A673 (cell line): Measurements from ENCODE around the gene ACSM3. TPM values are rescaled to one million over a fixed set of nuclear protein-coding genes. Genes with fewer than 3 reads are reported as not detected.

Experiments
- BruUV-seq: library from RNA; stranded (reverse); fragments of 400-500 nt; replicated peaks from 2 replicates; lab custom pipeline; 2021; lab: Mats Ljungman, UMichigan
- CTCF ChIA-PET: fragments of 300-600 bp; sonication (Branson Sonifier 250); formaldehyde crosslinking; loops from one replicate; lab custom pipeline; 2022; ENCODE audit warnings: antibody characterized with exemption; lab: Charles Lee
- POLR2A ChIA-PET: fragments of 300-600 bp; sonication (Branson Sonifier 250); formaldehyde crosslinking; loops from one replicate; lab custom pipeline; 2022; ENCODE audit warnings: antibody characterized with exemption; ENCODE audit not compliant: low non-redundant PET; lab: Charles Lee
- DNase-seq: peaks from one replicate; pipeline ENCODE4 v3.0.0-alpha.2; 2015; ENCODE audit warnings: low spot score
- H3K27ac ChIP-seq: fragments of 200-600 bp; sonication (generic); 2 replicates; pipeline ENCODE4 v1.5.1; 2016; ENCODE audit warnings: mixed run types, low read depth, mild to moderate bottlenecking, mixed read lengths, antibody characterized with exemption, low read length; ENCODE audit not compliant: poor library complexity, severe bottlenecking
- H3K27me3 ChIP-seq: fragments of 200-600 bp; sonication (generic); replicated peaks from 2 replicates; pipeline ENCODE4 v1.6.1; 2017; ENCODE audit warnings: mixed run types, low read depth, mild to moderate bottlenecking, mixed read lengths, antibody characterized with exemption, low read length; ENCODE audit not compliant: insufficient read depth, poor library complexity
- H3K36me3 ChIP-seq: fragments of 200-600 bp; sonication (generic); 2 replicates; pipeline ENCODE4 v1.6.1; 2016; ENCODE audit warnings: mixed run types, mild to moderate bottlenecking, mixed read lengths, antibody characterized with exemption, low read length; ENCODE audit not compliant: insufficient read depth, poor library complexity, severe bottlenecking
- H3K4me1 ChIP-seq: fragments of 200-600 bp; sonication (generic); 2 replicates; pipeline ENCODE4 v1.6.1; 2017; ENCODE audit warnings: mixed run types, mild to moderate bottlenecking, mixed read lengths, antibody characterized with exemption, low read length; ENCODE audit not compliant: insufficient read depth, poor library complexity, severe bottlenecking
- H3K4me3 ChIP-seq: fragments of 200-600 bp; sonication (generic); 2 replicates; pipeline ENCODE4 v1.5.1; 2016; ENCODE audit warnings: low read depth, mixed run types, mild to moderate bottlenecking, mixed read lengths, low read length; ENCODE audit not compliant: poor library complexity, severe bottlenecking
- H3K9me3 ChIP-seq: fragments of 200-600 bp; sonication (generic); 2 replicates; pipeline ENCODE4 v1.6.1; 2016; ENCODE audit warnings: mixed run types, low read depth, mild to moderate bottlenecking, mixed read lengths, antibody characterized with exemption, low read length; ENCODE audit not compliant: poor library complexity, severe bottlenecking
- EZH2 ChIP-seq: fragments of 200-600 bp; sonication (generic); IDR thresholded peaks from 2 replicates; pipeline ENCODE4 v1.6.1; 2017; ENCODE audit warnings: borderline replicate concordance, low read depth, mild to moderate bottlenecking, mixed read lengths, antibody characterized with exemption, low read length; ENCODE audit not compliant: poor library complexity, severe bottlenecking
- intact Hi-C: fragments of 100-400 bp; cut with micrococcal nuclease; formaldehyde crosslinking; loops from one replicate; pipeline ENCODE4 v1.10.0; 2022; ENCODE audit not compliant: unreplicated experiment
- total RNA-seq: library from RNA; stranded (reverse); gene quantifications from 2 replicates; pipeline ENCODE4 v1.2.3, GENCODE V29; 2021
- TF ChIP-seq, protein P1 (sequence below): fragments of 300-800, 200-600 bp; sonication (generic); conservative IDR thresholded peaks from 2 replicates; pipeline ENCODE4 v1.5.1; 2017; ENCODE audit warnings: low read depth, mild to moderate bottlenecking, antibody characterized with exemption, low read length, moderate library complexity, mixed read lengths

The ACSM3 gene
- total RNA-seq, 1 experiment from 2014 or later = not detected

DNA sequence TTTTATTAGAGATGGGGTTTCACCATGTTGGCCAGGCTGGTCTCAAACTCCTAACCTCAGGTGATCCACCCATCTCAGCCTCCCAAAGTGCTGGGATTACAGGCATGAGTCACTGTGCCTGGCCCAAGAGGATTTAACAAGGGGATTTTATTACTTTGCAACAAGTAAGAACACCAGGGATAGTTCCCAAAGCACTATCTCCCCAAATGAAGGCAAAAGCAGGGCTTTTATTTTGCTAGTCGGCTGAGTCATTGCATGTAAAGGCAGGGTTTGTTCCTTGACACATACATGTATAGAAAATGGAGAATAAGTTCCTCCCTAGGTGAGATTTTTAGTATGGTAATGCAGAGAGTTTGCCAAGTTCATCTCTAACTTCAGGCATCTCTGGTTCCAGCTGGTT lies 66.6 kb downstream of the ACSM3 start:
- BruUV-seq = no TSS peak
- Histone ChIP-seq H3K36me3 (peaks cover 30% of the 10 kb centered on the region), H3K4me1 (no peaks in the 10 kb centered on the region), H3K27ac (no peak overlapping the region), H3K27me3 (no peaks in the 10 kb centered on the region), H3K4me3 (no peak overlapping the region), H3K9me3 (no peaks in the 10 kb centered on the region)
- ChIA-PET CTCF (no interaction called here), POLR2A (no interaction called here)
- no peak for DNase-seq
- TF ChIP-seq, protein P1, sequence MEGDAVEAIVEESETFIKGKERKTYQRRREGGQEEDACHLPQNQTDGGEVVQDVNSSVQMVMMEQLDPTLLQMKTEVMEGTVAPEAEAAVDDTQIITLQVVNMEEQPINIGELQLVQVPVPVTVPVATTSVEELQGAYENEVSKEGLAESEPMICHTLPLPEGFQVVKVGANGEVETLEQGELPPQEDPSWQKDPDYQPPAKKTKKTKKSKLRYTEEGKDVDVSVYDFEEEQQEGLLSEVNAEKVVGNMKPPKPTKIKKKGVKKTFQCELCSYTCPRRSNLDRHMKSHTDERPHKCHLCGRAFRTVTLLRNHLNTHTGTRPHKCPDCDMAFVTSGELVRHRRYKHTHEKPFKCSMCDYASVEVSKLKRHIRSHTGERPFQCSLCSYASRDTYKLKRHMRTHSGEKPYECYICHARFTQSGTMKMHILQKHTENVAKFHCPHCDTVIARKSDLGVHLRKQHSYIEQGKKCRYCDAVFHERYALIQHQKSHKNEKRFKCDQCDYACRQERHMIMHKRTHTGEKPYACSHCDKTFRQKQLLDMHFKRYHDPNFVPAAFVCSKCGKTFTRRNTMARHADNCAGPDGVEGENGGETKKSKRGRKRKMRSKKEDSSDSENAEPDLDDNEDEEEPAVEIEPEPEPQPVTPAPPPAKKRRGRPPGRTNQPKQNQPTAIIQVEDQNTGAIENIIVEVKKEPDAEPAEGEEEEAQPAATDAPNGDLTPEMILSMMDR = no peak
- TF ChIP-seq EZH2 = no peak
- intact Hi-C loops = no loop called here

DNA sequence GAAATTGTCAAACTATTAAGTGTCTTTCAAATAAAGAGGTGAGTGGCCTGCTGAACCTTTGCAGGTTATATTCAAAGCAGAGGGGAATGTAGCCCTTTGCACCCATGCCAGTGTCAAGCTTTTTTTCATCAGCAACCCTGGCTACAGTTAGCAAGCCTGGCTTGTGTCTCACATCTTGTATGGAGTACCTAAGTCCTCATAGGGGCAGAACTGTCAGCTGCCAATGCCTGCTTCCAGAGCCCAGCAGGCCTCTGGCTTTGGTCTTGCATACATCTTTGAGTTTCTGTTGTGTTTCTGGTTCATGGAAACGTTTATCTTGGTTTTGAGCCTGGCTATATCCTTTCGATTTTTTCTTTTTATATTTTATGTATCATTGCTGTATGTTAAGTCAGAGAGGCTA lies 69.3 kb downstream of the ACSM3 start:
- POLR2A ChIA-PET = no interaction called here
- H3K27me3 ChIP-seq = no peaks in the 10 kb centered on the region
- no peak overlapping the region for H3K27ac ChIP-seq
- CTCF ChIA-PET = no interaction called here
- H3K9me3 ChIP-seq = peaks cover 4% of the 10 kb centered on the region
- no TSS peak for BruUV-seq
- intact Hi-C loops = no loop called here
- TF ChIP-seq, protein P1 = no peak
- no peak for TF ChIP-seq EZH2
- H3K4me1 ChIP-seq = no peaks in the 10 kb centered on the region
- peaks cover 21% of the 10 kb centered on the region for H3K36me3 ChIP-seq
- no peak for DNase-seq
- no peak overlapping the region for H3K4me3 ChIP-seq

DNA sequence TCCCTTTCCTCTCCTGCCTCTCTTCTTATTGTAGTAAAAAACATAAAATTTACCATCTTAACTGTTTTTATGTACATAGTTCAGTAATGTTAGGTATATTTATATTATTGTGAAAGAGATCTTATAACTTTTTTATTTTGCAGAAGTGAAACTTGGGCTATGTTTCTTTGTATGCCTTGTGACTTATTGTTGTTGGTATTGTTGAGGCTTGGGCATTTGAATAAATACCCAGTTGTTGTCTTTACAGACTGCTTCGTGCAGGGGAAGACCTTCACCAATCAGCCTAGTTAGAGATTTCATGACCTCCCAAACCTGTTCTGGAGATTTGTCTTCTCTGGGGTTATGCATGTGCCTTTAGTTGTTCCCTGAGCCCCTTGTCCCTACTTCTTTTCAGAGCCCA lies 74.4 kb downstream of the ACSM3 start:
- Histone ChIP-seq H3K4me3 (no peak overlapping the region), H3K4me1 (no peaks in the 10 kb centered on the region), H3K9me3 (peaks cover 4% of the 10 kb centered on the region), H3K36me3 (peaks cover 21% of the 10 kb centered on the region), H3K27me3 (no peaks in the 10 kb centered on the region), H3K27ac (no peak overlapping the region)
- no peak for DNase-seq
- BruUV-seq = no TSS peak
- ChIA-PET POLR2A (no interaction called here), CTCF (no interaction called here)
- no peak for TF ChIP-seq EZH2
- TF ChIP-seq, protein P1 = no peak
- intact Hi-C loops = no loop called here
